GM13976 (cell line): ENCODE data around the gene ACKR3.

ENCODE experiments used
- DNase-seq: peaks from one replicate; pipeline ENCODE4 v3.0.0; 2012; ENCODE audit warnings: low spot score
- CTCF ChIP-seq: IDR thresholded peaks from 2 replicates; pipeline ENCODE4 v1.5.1; 2012; ENCODE audit warnings: borderline replicate concordance, mild to moderate bottlenecking; ENCODE audit not compliant: insufficient read depth; ENCODE audit errors: extremely low read depth, missing control alignments, control extremely low read depth
- in situ Hi-C: fragments of 300-500 bp; cut with MboI; formaldehyde crosslinking; loops from one replicate; pipeline ENCODE4 v1.12.0; 2022; ENCODE audit warnings: low sequenced_read_pairs, mixed read lengths, inconsistent platforms; ENCODE audit not compliant: unreplicated experiment

The ACKR3 gene

DNA sequence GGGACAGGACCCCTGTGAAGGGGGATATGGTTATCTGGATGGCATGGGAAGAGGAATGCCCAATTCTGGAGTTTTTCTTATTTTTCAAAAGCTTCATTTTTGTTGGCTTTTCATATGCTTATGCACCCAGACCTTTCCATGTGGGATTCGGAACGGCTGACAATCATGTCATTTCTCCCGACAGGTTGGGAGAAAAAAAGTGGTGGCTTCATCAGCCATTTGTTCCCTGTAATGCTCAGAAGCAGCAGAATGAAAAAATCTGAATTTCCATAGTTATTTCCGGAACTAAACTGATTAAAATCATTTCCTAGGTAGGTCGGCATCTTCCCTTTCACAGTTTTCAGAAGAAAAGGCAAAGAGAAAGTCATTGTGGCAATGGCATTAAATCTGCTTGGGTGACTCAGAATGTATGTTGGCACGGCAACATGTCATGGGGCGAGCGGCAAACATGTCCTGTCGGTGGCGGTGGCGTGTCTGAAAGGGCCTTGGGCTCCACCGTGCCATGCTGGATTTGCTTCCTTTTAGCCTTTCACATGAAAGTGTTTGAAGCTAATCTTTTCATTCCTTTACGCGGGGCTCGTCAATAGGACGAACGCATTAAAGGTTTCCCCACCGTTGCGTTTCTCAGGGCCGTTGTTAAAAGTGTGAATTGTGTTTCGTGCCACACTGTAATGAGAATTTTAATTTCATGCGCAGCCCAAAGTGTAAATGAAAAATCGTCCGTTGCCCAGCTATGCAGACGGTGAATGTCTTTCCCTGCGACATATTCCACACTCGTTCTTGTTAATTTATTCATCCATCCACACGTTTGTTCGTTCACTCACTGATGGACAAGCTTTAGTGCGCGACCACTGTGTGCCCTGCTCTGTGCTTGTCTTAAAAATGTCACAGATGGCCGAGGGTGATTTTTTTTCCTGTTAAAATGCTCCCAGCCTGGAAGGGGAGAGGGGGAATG is 18.5 kb downstream of the ACKR3 start:
- in situ Hi-C loops: no loop called here
- no peak for DNase-seq
- TF ChIP-seq CTCF: no peak

GRCh38 chr2:236588932-236589592 is 19.4 kb downstream of the ACKR3 start:
- TF ChIP-seq CTCF: no peak
- no peak for DNase-seq
- in situ Hi-C loops: no loop called here

GRCh38 chr2:236590846-236591245 is 21.2 kb downstream of the ACKR3 start:
- no peak for DNase-seq
- in situ Hi-C loops: no loop called here
- TF ChIP-seq CTCF: no peak

DNA sequence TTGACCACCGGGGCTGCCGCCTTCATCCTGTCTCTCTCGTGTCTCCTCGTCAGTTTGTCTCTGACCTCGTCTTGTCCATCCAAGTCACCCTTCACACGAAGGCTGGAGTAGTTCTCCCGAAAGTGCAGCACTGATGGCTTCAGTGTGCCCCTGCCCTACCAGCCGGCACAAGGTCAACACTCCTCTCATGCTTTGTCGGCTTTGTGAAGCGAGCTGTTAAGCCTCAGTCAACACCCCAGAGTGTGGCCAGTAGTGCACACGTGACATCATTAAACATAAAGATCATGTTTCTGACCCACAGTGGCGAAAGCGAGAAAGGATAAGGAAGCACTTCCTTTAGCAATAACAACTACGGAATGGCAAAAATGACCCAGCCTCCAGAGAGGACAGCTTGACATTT is 23.2 kb downstream of the ACKR3 start:
- DNase-seq: no peak
- in situ Hi-C loops: no loop called here
- TF ChIP-seq CTCF: no peak

GRCh38 chr2:236593531-236593930 is 23.9 kb downstream of the ACKR3 start:
- no peak for TF ChIP-seq CTCF
- no peak for DNase-seq
- in situ Hi-C loops: no loop called here

DNA sequence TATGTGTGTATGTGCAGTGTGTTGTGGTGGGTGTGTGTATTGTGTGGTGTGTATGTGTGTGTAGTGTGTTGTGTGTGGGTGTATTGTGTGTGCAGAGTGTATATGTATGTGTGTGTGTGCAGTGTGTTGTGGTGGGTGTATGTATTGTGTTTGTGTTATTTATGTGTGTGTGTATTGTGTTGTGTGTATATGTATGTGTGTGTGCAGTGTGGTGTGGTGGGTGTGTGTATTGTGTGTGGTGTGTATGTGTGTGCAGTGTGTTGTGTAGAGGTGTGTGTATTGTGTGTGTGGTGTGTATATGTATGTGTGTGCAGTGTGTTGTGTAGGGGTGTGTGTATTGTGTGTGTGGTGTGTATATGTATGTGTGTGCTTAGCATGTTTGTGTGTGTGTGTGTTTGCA is 24.3 kb downstream of the ACKR3 start:
- TF ChIP-seq CTCF: no peak
- no peak for DNase-seq
- in situ Hi-C loops: no loop called here
